A673 (cell line): ENCODE data around the gene GTF2I.

ENCODE experiments used
- EZH2 ChIP-seq: fragments of 200-600 bp; sonication (generic); IDR thresholded peaks from 2 replicates; pipeline ENCODE4 v1.6.1; 2017; ENCODE audit warnings: borderline replicate concordance, low read depth, mild to moderate bottlenecking, mixed read lengths, antibody characterized with exemption, low read length; ENCODE audit not compliant: poor library complexity, severe bottlenecking
- TF ChIP-seq, protein P1 (sequence below): fragments of 300-800, 200-600 bp; sonication (generic); conservative IDR thresholded peaks from 2 replicates; pipeline ENCODE4 v1.5.1; 2017; ENCODE audit warnings: low read depth, mild to moderate bottlenecking, antibody characterized with exemption, low read length, moderate library complexity, mixed read lengths

DNA sequence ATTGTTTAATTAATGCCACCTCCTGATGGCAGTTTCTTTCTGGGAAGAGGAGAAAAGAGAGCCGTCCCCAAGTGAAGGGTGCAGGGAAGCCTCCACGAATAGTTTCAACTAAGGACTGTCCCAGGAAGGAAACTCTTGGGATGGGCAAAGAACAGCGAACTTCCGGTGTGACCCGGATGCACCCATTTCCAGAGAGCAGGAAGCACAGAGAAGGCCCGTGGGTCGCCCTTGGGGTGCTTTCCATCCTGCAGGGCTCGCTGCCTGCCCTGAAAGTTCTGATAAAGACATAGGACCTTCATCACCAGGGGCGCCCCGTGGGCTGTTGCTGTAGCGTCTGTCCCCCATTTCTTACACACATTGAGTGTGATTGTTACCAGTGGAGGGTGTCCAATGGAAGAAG is 27.0 kb downstream of the GTF2I start:
- TF ChIP-seq, protein P1, sequence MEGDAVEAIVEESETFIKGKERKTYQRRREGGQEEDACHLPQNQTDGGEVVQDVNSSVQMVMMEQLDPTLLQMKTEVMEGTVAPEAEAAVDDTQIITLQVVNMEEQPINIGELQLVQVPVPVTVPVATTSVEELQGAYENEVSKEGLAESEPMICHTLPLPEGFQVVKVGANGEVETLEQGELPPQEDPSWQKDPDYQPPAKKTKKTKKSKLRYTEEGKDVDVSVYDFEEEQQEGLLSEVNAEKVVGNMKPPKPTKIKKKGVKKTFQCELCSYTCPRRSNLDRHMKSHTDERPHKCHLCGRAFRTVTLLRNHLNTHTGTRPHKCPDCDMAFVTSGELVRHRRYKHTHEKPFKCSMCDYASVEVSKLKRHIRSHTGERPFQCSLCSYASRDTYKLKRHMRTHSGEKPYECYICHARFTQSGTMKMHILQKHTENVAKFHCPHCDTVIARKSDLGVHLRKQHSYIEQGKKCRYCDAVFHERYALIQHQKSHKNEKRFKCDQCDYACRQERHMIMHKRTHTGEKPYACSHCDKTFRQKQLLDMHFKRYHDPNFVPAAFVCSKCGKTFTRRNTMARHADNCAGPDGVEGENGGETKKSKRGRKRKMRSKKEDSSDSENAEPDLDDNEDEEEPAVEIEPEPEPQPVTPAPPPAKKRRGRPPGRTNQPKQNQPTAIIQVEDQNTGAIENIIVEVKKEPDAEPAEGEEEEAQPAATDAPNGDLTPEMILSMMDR = no peak
- TF ChIP-seq EZH2 = no peak
